Omental fat pad (tissue), 4 donors: ENCODE data around the gene YTHDC1. TPM values are rescaled to one million over a fixed set of nuclear protein-coding genes. Genes with fewer than 3 reads are reported as not detected.
"Not testable (repeated sequence)": the region's sequence is repeated elsewhere in the genome, so short reads cannot be mapped to it uniquely, and the experiment has no call there.

Experiments used
- ATAC-seq: fragments of 150-250 bp; one replicate; pipeline ENCODE4 v1.9.1; 2016; ENCODE audit warnings: mild to moderate bottlenecking, moderate library complexity; ENCODE audit not compliant: low FRiP score
- DNase-seq: peaks from one replicate; pipeline ENCODE4 v3.0.0-alpha.2; 2019; ENCODE audit warnings: low spot score
- total RNA-seq, 4 donors: library from RNA; depleted of rRNA; stranded (reverse); fragments of >200 nt; gene quantifications; one replicate each; pipeline ENCODE4 v1.1.0, GENCODE V29; 2016
- TF ChIP-seq, protein P1 (sequence below), 3 donors: fragments of 450-650 bp; IDR thresholded peaks; one replicate each; pipeline ENCODE4 v1.5.1; 2016 to 2017; ENCODE audit warnings: antibody characterized with exemption in 3 of 3, mild to moderate bottlenecking in 3 of 3, moderate library complexity in 2 of 3

YTHDC1 gene
- total RNA-seq, 4 donors from 2014 or later = 43.3 to 78.2 (median 60.9) TPM

DNA sequence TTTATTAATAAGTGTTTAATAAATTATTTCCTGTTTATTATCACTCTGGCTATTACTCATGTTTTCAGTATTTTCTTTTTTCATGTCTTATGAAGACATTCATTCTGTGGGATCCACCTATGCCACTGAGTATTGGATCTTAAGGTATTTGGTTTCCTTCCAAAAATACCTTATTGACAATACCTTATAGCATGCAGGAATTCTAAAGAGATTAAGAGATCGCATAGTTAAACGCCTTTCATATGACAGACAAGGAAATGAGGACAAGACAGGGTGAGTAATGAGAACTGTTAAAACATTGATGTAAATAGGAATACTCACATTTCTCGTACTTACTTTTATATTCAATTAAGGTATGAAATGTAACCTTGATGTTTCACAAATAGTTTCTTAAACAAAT is 66.2 kb downstream of the YTHDC1 start:
- ATAC-seq = no peak
- DNase-seq = no peak
- TF ChIP-seq, protein P1, sequence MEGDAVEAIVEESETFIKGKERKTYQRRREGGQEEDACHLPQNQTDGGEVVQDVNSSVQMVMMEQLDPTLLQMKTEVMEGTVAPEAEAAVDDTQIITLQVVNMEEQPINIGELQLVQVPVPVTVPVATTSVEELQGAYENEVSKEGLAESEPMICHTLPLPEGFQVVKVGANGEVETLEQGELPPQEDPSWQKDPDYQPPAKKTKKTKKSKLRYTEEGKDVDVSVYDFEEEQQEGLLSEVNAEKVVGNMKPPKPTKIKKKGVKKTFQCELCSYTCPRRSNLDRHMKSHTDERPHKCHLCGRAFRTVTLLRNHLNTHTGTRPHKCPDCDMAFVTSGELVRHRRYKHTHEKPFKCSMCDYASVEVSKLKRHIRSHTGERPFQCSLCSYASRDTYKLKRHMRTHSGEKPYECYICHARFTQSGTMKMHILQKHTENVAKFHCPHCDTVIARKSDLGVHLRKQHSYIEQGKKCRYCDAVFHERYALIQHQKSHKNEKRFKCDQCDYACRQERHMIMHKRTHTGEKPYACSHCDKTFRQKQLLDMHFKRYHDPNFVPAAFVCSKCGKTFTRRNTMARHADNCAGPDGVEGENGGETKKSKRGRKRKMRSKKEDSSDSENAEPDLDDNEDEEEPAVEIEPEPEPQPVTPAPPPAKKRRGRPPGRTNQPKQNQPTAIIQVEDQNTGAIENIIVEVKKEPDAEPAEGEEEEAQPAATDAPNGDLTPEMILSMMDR (IDR thresholded peaks at IDR 0.05) = no peak

DNA sequence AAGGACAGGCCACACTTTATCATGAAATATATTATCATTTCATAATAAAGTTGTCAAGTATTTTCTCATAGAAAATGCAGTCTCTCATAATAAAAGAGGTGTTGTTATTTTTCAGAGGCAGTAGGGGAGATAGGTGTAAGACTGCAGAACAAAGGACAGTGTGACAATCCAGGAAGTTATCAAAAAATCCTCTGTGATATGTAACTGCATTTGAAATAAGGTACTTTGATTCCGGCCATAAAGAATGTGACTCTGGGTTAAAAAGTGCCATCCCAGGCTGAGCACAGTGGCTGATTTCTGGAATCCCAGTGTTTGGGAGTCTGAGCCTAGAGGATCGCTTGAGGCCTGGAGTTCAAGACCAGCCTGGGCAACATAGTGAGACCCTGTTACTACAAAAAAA is 66.8 kb downstream of the YTHDC1 start:
- DNase-seq (no peak), ATAC-seq (no peak)
- TF ChIP-seq, protein P1 (IDR thresholded peaks at IDR 0.05) = no peak

DNA sequence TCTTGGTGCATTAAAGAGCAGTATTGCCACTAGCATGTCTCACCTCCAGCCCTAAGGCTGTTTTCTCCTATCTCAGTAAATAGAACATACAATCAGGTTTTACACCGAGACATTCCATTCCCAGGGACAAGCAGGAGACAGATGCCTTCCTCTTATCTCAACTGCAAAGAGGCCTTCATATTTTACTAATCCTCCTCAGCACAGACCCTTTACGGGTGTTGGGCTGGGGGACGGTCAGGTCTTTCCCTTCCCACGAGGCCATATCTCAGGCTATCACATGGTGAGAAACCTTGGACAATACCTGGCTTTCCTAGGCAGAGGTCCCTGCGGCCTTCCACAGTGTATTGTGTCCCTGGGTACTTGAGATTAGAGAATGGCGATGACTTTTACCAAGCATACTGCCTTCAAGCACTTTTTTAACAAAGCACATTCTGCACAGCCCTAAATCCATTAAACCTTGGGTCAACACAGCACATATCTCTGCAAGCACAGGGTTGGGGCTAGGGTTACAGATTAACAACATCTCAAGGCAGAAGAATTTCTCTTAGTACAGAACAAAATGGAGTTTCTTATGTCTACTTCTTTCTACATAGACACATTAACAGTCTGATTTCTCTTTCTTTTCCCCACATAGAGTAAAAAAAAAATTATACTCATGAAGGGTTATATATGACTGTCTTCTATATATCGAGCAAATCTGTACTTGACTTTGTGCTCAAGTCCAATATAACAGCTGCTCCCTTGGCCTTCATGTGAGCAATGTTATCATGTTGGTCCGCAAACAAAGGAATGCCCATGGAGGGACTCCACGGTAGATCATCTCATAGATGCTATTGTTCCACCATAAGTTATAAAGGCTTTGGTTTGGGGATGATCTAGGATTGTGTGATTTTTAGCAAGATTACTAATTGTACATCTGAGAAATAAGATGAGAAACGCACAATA is 67.8 kb downstream of the YTHDC1 start:
- not testable (repeated sequence) for ATAC-seq, DNase-seq

DNA sequence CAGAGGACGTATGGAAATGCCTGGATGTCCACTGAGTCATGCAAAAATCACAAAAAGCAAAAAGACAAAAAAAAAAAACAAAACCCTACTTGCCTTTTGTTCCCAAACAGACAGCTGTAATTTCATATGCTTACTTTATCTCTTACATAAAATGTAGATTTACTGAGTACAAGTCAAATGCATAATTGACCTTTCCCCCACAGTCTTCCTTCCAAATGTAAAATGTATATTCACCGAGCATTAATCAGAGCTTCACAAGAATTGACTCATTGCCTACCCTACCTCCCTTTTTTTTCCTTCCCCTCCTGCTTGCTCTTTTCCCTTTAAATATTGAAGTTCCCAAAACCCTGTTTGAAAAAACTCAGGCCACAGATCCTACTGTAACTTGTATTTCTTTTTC is 71.9 kb downstream of the YTHDC1 start:
- TF ChIP-seq, protein P1 (IDR thresholded peaks at IDR 0.05) = no peak
- no peak for ATAC-seq
- no peak for DNase-seq

DNA sequence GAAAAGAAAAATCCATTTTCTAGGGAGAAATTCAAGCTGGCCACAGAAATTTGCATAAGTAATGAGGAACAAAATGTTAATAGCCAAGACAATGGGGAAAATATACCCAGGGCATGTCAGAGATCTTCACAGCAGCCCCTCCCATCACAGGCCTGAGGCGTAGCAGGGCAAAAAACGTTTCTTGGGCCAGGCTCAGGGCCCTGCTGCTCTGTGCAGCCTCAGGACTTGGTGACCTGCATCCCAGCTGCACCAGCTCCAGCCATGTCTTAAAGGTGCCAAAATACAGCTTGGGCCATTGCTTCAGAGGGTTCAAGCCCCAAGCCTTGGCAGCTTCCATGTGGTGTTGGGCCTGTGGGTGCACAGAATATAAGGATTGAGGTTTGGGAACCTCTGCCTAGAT is 72.3 kb downstream of the YTHDC1 start:
- no peak for DNase-seq
- no peak for ATAC-seq
- TF ChIP-seq, protein P1 (IDR thresholded peaks at IDR 0.05) = no peak

DNA sequence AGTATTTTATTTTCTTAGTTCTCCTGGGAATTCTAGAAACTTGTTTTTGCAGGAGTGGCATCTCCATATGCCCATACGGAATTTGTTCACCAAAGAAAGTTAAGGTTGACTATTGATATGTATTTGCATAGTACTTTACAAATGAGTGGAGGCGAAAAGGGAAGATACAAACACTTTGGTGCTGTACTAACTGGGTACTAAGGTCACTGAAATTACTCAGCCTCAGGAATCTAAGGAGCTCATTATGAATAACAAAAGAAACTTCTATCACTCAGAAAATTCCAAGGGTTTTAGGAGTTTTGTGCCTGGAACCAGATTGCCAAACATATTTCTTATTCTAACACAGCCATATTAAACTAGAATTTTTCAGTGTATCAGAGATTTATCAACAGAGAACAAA is 77.0 kb downstream of the YTHDC1 start:
- TF ChIP-seq, protein P1 (IDR thresholded peaks at IDR 0.05) = no peak
- no peak for DNase-seq
- ATAC-seq = no peak

DNA sequence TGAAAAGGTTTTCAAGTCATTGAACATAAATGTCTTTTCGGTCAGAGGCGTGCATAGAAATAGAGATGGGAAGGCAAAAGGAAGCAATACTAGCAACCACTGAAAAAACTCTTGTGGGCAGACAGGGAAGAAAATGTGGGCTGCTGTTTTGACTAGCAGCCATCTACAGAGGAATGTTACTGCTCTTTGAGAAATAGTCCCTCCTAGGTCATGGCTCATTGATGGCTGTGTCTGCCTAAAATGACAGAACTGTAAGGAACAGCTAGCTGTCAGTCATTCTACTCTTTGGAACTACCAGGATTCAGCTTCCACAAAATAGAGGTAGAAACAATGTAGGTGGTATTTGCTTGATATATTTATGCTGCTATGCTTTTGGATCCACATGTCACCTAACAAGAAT is 77.5 kb downstream of the YTHDC1 start:
- no peak for DNase-seq
- no peak for ATAC-seq
- TF ChIP-seq, protein P1 (IDR thresholded peaks at IDR 0.05) = no peak
